A549 treated with AZD9567 at 1 μM for 4 hours (cell line): ENCODE data around the gene OR8K1. TPM values are rescaled to one million over a fixed set of nuclear protein-coding genes. Genes with fewer than 3 reads are reported as not detected.

Experiments
- total RNA-seq: library from RNA; stranded (reverse); fragments of 200-300 nt; extraction: Qiagen RNA extraction; gene quantifications from 5 replicates; pipeline ENCODE4 v1.2.3, GENCODE V29; 2022; ENCODE audit not compliant: insufficient read depth

The OR8K1 gene
- total RNA-seq: not detected in 5 replicates

GRCh38 chr11:56345739-56346138, at the start of gene OR8K1:
Gene OR8K1, plus strand, starts transcription at chr11:56346039. Its CDS starts 0 bp downstream, at chr11:56346039.

GRCh38 chr11:56314844-56315243, 31.0 kb upstream of the OR8K1 start, which contains the start of gene OR8K3:
Gene OR8K3, plus strand, starts transcription at chr11:56315144. Its CDS starts 3,163 bp downstream, at chr11:56318307.

GRCh38 chr11:56353991-56354390, 8.2 kb downstream of the OR8K1 start, which contains the start of gene OR8J1:
Gene OR8J1, plus strand, starts transcription at chr11:56354291. Its CDS starts 5,956 bp downstream, at chr11:56360247.

GRCh38 chr11:56375324-56375723, 29.5 kb downstream of the OR8K1 start, which contains the start of gene OR8U1:
Gene OR8U1, plus strand, starts transcription at chr11:56375624. Its CDS starts 0 bp downstream, at chr11:56375624.

Other genes with a start within 250 kb of the OR8K1 start
- gene OR8H2, start 242.4 kb upstream of the OR8K1 start, total RNA-seq: not detected in 5 replicates
- not detected in 5 replicates for gene OR8H3, start 223.7 kb upstream of the OR8K1 start, total RNA-seq
- gene OR8J3, start 205.8 kb upstream of the OR8K1 start, total RNA-seq: not detected in 5 replicates
- not detected in 5 replicates for gene OR8K5, start 185.7 kb upstream of the OR8K1 start, total RNA-seq
- not detected in 5 replicates for gene OR5J2, start 169.4 kb upstream of the OR8K1 start, total RNA-seq
- not detected in 5 replicates for gene OR5T2, start 111.8 kb upstream of the OR8K1 start, total RNA-seq
- not detected in 5 replicates for gene OR5T3, start 93.8 kb upstream of the OR8K1 start, total RNA-seq
- not detected in 5 replicates for gene OR5T1, start 71.9 kb upstream of the OR8K1 start, total RNA-seq
- gene OR8H1, start 53.8 kb upstream of the OR8K1 start, total RNA-seq: not detected in 5 replicates
- not detected in 5 replicates for gene OR8K3, start 30.9 kb upstream of the OR8K1 start, total RNA-seq
- not detected in 5 replicates for gene OR8J1, start 8.3 kb downstream of the OR8K1 start, total RNA-seq
- not detected in 5 replicates for gene OR8U1, start 29.6 kb downstream of the OR8K1 start, total RNA-seq
- not detected in 5 replicates for gene OR5AL1, start 66.7 kb downstream of the OR8K1 start, total RNA-seq
- not detected in 5 replicates for gene OR5M3, start 127.3 kb downstream of the OR8K1 start, total RNA-seq
- gene OR5M8, start 145.3 kb downstream of the OR8K1 start, total RNA-seq: not detected in 5 replicates
- not detected in 5 replicates for gene OR5M11, start 197.2 kb downstream of the OR8K1 start, total RNA-seq
- gene OR5M10, start 231.7 kb downstream of the OR8K1 start, total RNA-seq: not detected in 5 replicates